GM19328 (cell line): ENCODE results near the gene LAMB1.
"Not testable (repeated sequence)": the region's sequence is repeated elsewhere in the genome, so short reads cannot be mapped to it uniquely, and the experiment has no call there.

ENCODE experiments used
- ATAC-seq: cut with Tn5 transposase; IDR thresholded peaks from one replicate; pipeline ENCODE4 v1.9.1; 2021; ENCODE audit warnings: mild to moderate bottlenecking, moderate library complexity; ENCODE audit not compliant: unreplicated experiment

The LAMB1 gene

DNA sequence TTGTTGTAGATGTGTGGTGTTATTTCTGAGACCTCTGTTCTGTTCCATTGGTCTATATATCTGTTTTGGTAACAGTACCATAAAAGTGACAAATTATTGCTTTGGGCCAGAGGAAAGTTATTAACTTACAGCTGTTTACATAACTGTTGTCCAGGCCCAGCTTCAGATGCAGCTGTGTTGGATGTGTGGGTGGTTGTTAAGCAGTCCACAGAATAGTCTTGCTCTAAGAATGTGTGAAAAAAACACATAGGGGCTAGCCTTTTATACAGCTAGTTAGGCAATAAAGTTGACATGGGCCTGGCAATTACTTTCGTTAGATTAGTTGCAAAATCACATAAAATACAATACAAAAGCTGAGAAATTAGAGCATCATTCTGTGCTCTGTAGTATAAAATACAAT lies 80.1 kb downstream of the LAMB1 start:
- no peak for ATAC-seq

DNA sequence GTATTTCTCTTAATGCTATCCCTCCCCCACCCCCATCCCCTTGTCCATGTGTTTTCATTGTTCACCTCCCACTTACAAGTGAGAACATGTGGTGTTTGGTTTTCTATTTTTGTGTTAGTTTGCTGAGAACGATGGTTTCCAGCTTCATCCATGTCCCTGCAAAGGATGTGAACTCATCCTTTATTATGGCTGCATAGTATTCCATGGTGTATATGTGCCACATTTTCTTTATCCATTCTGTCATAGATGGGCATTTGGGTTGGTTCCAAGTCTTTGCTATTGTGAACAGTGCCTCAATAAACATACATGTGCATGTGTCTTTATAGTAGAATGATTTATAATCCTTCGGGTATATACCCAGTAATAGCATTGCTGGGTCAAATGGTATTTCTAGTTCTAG lies 81.1 kb downstream of the LAMB1 start:
- ATAC-seq, result not testable (repeated sequence)

DNA sequence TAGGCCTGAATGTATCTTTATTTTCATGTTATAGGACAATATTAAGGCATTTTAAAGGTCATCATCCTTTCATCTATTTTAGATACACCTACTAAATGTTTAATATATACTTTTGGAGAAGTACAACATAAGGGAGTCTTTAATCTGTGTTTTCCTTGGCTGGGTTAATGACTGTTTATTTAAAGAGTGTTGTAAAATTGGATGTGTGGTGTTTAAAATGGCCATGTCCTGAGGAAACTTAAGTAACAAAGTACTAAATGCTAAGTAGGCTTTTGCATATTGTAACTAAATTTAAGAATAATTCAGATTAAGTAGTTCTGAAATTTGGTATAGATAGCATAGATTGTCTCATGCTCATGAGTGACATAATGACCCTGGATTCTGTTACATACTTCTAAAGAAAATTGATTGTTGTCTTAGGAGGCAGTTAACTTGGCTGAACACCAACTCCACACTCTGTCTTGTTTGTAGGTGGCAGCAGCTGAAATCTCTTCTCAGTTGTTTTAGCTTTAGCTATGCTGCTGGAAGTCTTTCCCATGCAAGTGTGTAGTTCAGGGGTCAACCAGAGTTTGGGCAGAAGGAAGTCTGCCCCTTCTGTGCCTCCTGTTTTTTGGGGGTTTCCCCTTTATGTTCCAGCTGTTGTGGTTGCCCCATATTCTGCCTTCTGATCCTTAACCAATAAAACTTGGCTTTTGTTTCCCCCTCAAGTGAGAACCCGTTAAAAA lies 82.8 kb downstream of the LAMB1 start:
- no peak for ATAC-seq

DNA sequence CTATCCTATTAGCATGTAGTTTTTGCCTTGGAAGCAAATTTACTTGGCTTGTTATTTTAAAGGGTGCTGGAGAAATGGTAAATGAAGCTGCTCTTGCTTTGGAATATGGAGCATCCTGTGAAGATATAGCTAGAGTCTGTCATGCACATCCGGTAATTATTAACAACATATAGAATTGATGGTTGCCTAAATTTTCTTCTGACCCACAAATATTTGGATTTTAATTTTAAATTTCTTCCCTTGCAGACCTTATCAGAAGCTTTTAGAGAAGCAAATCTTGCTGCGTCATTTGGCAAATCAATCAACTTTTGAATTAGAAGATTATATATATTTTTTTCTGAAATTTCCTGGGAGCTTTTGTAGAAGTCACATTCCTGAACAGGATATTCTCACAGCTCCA lies 84.0 kb downstream of the LAMB1 start:
- no peak for ATAC-seq

DNA sequence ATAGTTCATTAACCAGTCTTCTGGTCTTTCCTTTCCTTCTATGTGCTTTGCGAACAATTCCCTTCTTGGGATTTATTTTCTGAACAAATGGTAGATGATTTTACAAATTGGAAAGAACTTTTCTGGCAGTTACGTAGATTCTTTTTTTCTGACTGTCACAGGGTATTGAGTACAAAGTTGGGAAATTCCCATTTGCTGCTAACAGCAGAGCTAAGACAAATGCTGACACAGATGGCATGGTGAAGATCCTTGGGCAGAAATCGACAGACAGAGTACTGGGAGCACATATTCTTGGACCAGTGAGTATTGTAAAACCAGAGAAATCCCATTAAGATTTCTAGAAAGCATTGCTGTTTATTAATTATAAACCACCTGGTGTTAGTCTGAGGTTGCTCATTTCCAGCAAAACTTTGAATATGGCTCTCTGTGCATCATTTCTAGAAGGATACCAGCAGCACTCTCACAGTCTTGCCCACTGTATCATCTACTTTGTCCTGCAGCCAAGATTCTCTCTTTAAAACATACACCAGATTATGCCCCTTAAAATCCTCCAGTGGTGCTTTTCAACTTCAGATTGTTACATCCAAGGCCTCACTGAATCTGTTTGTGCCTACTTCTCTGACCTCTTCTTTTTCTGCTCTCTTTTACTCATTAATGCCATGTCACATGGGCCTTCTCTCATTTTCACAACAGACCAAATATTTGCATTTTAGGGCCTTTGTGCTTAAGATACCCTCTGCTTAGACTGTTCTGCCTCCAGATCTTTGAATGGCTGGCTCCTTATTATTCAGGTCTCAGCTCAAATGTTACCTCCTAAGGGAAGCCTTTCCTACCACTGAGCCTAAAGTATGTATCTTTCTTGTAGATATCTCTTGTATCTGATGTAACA lies 85.0 kb downstream of the LAMB1 start:
- ATAC-seq, result peak; percentile 64

DNA sequence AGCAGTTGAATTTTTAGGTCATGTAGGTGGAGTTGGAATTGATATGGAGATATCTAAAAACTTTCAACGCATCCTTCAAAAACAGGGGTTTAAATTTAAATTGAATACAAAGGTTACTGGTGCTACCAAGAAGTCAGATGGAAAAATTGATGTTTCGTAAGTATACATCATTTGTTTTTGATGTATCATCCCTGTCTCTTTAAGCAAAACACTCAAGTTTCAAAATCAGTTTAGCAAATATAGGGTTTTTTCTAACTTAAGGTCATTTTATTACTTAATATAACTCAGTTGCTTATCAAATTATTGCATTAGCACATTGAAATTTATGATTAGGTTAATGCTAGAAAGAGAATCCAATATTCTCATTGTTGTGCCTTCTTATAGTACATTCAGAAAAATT lies 87.4 kb downstream of the LAMB1 start:
- ATAC-seq, result no peak

DNA sequence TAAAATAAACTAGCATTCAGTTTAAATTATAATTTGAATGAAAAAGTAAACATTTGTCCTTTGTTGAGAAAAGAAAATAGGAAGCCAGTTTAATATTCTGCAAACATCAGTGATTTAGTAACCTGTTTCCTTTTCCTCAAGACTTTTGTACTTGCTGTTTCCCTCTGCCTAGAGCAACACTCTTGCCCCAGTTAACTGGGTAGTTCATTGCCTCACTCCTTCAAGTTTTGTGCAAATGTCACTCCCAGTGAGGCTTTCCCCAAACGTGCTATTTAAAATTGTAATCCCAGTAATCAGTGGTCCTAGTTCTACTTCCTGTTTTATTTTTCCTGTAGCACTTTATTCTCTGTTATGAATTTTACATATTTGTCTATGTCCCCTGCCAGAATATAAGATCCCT lies 88.1 kb downstream of the LAMB1 start:
- no peak for ATAC-seq

DNA sequence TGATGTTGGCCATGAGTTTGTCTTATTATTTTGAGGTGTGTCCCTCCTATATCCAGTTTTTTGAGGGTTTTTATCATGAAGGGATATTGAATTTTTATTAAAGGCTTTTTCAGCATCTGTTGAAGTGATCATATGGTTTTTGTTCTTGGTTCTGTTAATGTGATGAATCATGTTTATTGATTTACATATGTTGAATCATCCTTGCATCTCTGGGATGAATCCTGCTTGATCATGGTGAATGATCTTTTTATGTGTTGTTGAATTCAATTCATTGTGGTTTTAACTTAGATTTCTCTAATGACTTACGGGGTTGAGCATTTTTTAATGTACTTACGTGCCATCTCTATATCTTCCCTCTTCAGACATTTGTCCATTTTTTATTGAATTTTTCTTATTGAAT lies 89.1 kb downstream of the LAMB1 start:
- no peak for ATAC-seq

DNA sequence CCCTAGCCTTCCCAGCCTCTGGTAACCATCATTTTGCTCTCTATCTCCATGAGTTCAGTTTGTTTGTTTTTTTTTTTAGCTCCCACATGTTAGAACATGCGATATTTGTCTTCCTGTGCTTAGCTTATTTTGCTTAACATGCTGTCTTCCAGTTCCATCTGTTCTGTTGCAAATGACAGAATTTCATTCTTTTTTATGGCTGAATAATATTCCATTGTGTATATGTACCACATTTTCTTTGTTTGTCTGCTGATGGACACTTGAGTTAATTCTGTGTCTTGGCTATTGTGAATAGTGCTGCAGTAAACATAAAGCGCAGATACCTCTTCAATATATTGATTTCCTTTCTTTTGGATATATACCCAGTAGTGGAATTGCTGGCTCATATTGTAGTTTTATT lies 91.0 kb downstream of the LAMB1 start:
- no peak for ATAC-seq

DNA sequence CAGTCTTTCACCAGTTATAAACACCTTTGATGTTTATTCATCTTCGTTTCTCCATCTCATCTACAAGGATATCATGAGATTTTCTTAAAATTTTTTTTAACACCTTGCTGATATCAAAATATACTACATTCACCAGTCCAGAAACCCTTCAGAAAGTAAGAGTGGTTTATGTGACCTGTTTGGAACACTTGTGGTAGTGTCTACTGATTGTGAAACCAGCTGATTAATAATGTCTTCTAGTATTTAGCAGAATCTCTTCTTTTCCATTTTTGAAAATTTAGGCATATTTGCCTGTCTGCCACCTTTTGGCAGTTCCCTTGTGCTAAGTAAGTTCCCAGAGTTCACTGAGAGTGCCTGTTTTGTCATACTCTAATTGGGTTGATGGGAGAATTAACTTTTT lies 93.5 kb downstream of the LAMB1 start:
- no peak for ATAC-seq

DNA sequence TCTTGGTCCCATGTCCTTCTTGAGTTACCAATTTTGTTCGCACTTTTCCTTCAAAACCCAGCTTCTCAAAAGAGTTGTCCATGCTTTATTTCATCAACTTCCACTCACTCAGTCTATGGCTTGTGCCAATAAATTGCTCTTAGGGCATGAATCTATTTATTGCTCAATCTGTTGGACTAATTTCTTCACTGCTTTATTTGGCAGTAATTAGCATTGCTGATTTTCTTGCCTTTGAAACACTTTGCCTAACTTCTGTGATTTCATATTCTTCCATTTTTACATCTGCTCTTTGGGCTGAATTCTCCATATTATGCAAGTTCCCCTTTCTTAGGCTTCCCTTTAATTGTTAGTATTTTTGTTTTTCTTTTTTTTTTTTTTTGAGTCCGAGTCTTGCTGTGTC lies 95.2 kb downstream of the LAMB1 start:
- no peak for ATAC-seq

DNA sequence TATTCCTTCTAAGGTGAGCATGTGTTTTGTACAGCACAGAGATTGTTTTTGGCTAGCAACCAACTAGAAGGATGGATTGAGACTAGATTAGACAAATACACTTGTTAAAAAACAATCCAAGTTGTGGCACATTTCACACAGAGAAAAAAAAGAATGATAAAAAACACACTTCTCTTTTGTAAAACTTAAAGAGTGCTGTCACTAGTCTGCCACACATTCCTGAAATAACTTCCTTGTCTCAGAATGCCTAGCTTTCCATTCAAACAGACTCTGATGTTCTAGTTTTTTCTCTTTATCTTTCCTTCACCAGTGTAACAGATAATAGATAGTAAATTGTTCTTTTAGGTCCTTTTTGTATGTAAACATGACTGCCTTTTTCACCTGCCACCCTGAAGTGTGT lies 100.6 kb downstream of the LAMB1 start:
- ATAC-seq, result no peak

DNA sequence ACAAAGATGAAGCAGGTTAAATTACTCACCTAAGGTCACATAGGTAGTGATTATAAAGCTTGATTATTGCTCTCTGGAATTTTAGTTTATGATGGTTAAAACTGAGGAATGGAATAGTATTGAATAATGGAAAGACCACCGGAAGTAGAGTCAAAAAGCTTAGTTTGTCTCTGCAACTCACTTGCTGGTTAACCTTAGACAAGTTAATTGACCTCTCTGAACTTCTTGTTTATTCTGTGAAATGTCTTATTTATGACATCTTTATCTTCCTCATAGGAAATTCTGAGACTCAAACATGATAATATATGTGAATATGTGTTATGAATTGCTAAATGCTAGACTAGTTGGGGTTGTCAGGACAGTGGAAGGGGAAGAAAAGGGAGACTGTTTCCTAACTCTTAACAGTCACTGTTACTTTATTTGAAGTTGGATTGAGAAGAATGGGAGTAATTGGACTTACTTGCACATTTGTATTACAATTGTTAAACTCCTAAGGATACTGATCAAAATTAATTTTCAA lies 102.4 kb downstream of the LAMB1 start:
- no peak for ATAC-seq

DNA sequence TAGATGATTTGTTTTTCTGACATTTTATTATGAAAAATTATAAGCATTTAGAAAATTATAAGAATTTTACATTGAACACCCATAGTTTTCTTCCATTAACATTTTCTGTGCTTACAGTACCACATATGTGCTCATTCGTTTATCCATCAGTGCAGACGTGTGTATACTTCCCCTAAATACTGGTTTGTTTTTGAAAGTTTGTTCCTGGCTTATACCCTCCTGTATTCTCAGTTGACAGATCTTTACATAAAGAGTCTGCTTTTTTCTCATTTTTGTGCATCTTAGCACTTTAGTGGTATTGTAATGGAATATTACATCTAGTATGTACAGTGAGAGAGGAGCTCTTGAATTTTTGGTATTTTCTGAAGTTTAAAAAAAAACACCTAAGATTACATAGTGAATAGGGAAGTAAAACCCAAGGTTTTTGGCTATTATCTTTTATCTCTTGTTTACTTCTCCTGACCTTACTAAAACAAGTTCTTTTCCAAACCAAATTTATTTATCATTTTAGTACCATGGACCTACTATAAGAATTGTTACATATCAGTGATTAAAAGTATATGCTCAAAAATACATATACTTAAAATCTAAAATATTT lies 103.9 kb downstream of the LAMB1 start:
- ATAC-seq, result no peak

DNA sequence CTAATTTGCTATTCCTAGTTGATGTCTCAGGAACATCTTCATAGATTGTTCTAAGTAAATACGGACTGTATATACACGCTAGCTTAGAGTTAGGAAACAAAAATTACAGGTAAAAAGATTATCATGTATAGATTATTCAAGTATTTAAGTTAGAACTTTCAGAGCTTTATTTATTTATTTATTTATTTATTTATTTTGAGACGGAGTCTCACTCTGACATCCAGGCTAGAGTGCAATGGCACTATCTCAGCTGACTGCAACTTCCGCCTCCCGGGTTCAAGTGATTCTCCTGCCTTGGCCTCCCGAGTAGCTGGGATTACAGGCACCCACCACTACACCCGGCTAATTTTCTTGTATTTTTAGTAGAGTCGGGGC lies 110.6 kb downstream of the LAMB1 start:
- ATAC-seq, result not testable (repeated sequence)

DNA sequence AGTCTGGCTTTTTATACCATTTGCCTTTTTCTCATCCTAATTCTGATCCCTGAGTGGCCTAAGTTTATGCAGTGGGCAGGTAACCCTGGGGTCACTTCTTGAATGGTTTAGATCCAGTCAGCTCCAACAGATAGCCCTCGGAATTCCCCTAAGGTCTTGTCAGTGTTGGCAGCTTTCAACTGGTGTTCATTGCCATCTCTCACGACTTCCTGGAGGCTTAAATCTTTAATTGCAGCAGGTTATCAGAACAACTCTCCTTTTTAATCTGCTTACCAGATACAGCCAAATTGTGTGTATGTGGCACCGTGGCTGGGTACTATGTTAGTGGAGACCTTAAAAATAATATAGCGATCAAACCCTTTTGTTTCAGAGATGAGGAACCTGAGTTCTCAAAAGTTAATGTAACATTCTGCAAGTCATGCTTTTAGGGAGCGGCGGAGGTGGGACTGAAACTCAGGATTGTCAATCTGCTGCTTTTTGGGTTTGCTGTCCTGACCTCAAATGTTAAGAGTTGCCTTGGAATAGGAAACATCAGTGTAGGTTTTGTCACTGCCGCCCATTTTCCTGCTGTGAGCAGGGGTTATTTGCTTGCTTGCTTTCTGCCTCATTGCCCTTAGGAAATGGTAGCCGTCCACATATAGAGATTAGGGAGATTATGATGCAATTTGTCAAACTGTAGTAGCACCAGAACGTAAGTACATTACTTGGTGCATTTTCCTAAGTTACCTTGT lies 111.2 kb downstream of the LAMB1 start:
- ATAC-seq, result no peak

DNA sequence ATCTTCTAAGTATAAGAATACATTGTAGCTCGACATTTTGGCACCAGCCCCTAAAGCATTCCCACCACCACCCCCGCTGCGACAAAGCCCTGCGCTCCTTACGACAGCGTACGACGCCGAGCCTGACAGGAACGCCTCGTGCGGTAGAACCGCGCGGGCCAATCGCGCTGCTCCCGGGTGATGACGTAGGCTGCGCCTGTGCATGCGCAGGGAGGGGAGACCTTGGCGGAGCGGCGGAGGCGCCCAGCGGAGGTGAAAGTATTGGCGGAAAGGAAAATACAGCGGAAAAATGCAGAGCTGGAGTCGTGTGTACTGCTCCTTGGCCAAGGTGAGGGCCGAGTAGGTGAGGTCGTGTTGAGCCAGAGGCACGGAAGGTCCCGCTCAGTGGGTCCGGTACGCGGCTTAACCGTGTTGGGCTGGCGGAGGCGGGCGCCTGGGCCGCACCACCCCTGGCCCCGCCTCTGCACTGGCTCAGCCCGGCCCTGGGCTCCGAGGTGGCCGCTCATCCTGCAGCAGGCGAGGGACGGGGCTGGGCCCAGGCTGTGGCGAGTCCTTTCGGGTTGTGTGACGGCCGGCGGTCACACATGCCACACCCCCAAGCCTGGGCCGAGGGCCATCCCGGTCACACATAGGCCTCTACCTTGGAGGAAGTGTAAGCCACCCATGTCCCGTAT lies 111.9 kb downstream of the LAMB1 start, which contains the start of gene DLD:
Gene DLD, plus strand, starts transcription at position 222 of the 674 bp plus-strand sequence. Its CDS starts 68 bp downstream, at position 290.
- ATAC-seq, result peak; percentile 99

DNA sequence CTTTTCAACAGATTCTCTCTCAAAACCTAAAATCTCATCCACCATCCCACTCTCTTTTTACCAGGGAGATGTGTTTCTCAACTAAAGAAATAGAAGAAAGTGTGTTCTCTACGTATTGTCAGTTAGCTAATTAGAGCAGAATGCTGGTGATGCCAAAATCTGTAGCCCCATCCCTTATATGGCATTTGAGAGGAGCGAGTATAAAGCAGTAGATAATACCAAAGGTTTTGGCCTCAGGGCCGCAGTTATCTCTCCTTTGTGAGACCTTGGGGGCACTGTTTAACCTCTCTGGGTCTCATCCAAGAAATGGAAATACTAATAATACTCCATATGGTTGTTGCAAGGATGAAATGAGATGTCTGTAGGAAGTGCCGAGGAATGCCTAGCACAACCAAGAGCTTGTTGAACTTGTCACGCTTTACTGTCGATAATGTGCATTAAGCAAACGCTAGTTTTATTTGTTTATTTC lies 112.4 kb downstream of the LAMB1 start:
- peak; percentile 8 for ATAC-seq

DNA sequence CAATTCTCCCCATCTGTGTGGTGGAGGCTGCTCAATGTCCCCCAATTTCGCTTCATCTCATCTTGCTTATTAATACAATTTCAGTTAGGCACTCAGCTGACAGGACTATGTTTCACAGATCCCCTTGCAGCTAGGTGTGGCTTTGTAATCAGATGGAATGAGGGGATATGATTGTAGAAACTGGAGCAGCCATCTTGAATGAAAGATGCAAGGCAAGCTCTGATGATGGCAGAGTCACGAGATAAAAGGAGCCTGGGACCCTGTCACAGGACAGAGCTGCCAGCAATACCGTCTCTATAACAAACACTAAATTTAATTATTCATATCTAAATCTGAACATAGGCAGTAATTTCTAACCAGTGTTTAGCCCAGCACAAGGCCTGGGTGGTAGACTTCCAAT lies 113.0 kb downstream of the LAMB1 start:
- ATAC-seq, result no peak

DNA sequence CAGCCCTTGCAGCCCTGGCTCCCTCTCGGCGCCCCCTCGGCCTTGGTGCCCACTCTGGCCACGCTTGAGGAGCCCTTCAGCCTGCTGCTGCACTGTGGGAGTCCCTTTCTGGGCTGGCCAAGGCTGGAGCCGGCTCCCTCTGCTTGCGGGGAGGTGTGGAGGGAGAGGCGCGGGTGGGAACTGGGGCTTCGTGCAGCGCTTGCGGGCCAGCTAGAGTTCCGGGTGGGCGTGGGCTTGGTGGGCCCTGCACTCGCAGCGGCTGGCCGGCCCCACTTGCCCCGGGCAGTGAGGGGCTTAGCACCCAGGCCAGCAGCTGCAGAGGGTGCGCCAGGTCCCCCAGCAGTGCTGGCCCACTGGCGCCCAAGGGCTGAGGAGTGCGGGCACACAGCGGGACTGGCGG lies 115.1 kb downstream of the LAMB1 start:
- not testable (repeated sequence) for ATAC-seq
